HepG2 (cell line): Measurements from ENCODE around the gene CHID1. TPM values are rescaled to one million over a fixed set of nuclear protein-coding genes. Genes with fewer than 3 reads are reported as not detected.

ENCODE experiments used
- FOXM1 ChIP-seq: sonication (generic); formaldehyde crosslinking; IDR thresholded peaks from 2 replicates; pipeline ENCODE4 v1.5.0; 2020; ENCODE audit warnings: missing genetic modification reagents
- HNF4G ChIP-seq, 2 experiments: sonication (generic) in 1 of 2; formaldehyde crosslinking in 1 of 2; IDR thresholded peaks; 2 replicates each; pipeline versions ENCODE4 v1.4.0 to v1.6.1; 2011 to 2020; ENCODE audit warnings: borderline replicate concordance in 2 of 2, low read depth in 2 of 2, mild to moderate bottlenecking in 2 of 2, low read length in 1 of 2, missing genetic modification reagents in 1 of 2, moderate library complexity in 1 of 2
- SOX6 ChIP-seq, 2 experiments: fragments of 450-650 bp in 1 of 2; sonication (generic) in 1 of 2; formaldehyde crosslinking in 1 of 2; IDR thresholded peaks; 2 replicates each; pipeline versions ENCODE4 v1.4.0 to v1.6.1; 2017 to 2020; ENCODE audit warnings: antibody characterized with exemption in 1 of 2, mild to moderate bottlenecking in 1 of 2, missing genetic modification reagents in 1 of 2
- TBX2 ChIP-seq: sonication (generic); formaldehyde crosslinking; IDR thresholded peaks from 2 replicates; pipeline ENCODE4 v1.5.0; 2020; ENCODE audit warnings: missing genetic modification reagents, mild to moderate bottlenecking, borderline replicate concordance
- ZFX ChIP-seq: sonication (generic); formaldehyde crosslinking; IDR thresholded peaks from 2 replicates; pipeline ENCODE4 v1.4.0; 2020; ENCODE audit warnings: mild to moderate bottlenecking, low read depth, missing genetic modification reagents, moderate library complexity
- ZNF343 ChIP-seq: sonication (generic); formaldehyde crosslinking; IDR thresholded peaks from 2 replicates; pipeline ENCODE4 v1.4.0; 2020; ENCODE audit warnings: mild to moderate bottlenecking, missing genetic modification reagents
- ZNF790 ChIP-seq: sonication (generic); formaldehyde crosslinking; IDR thresholded peaks from 2 replicates; pipeline ENCODE4 v1.8.0; 2022; ENCODE audit warnings: missing genetic modification reagents, mild to moderate bottlenecking, borderline replicate concordance
- ZNF883 ChIP-seq: sonication (generic); formaldehyde crosslinking; IDR thresholded peaks from 2 replicates; pipeline ENCODE4 v1.5.1; 2020; ENCODE audit warnings: mild to moderate bottlenecking, missing genetic modification reagents; ENCODE audit errors: not compliant biosample characterization
- polyA plus RNA-seq, 8 experiments: library from polyadenylated mRNA; depleted of rRNA in 3 of 8; stranded (reverse) in 7 of 8; unstranded in 1 of 8; fragments of >200 nt; fragmentation: Illumina TruSeq in 4 of 8; extraction: Trizol in 4 of 8; gene quantifications; 2 replicates each; pipeline versions ENCODE4 v1.2.1 to v1.2.3, GENCODE V29; 2011 to 2016; ENCODE audit warnings: low read depth in 4 of 8, missing spikeins in 1 of 8, mixed read lengths in 1 of 8; ENCODE audit not compliant: insufficient read depth in 1 of 8
- total RNA-seq, 5 experiments: library from RNA; depleted of rRNA; stranded (reverse); fragments of >200 nt; fragmentation: Illumina TruSeq; extraction: Trizol; gene quantifications; 2 replicates each; pipeline ENCODE4 v1.2.3, GENCODE V29; 2016; ENCODE audit warnings: low read depth in 1 of 5
- TF ChIP-seq, protein P1 (sequence below): sonication (generic); formaldehyde crosslinking; IDR thresholded peaks from 2 replicates; pipeline ENCODE4 v1.5.0; 2020; ENCODE audit warnings: mild to moderate bottlenecking, missing genetic modification reagents
- TF ChIP-seq, protein P2 (sequence below): sonication (generic); formaldehyde crosslinking; IDR thresholded peaks from 2 replicates; pipeline ENCODE4 v1.5.1; 2020; ENCODE audit warnings: mild to moderate bottlenecking, missing genetic modification reagents, moderate library complexity
- TF ChIP-seq, protein P3 (sequence below): sonication (generic); formaldehyde crosslinking; IDR thresholded peaks from 2 replicates; pipeline ENCODE4 v1.4.0; 2020; ENCODE audit warnings: mild to moderate bottlenecking, missing genetic modification reagents, borderline replicate concordance
- TF ChIP-seq, protein P4 (sequence below): sonication (generic); formaldehyde crosslinking; IDR thresholded peaks from 2 replicates; pipeline ENCODE4 v1.5.1; 2020; ENCODE audit warnings: missing genetic modification reagents, mild to moderate bottlenecking, borderline replicate concordance

The CHID1 gene
- total and polyA plus RNA-seq, 2 of the 13 experiments (the other 11 are each of a cell fraction or from before 2014, with no cell fraction given), result 65.1 to 93.6 TPM

DNA sequence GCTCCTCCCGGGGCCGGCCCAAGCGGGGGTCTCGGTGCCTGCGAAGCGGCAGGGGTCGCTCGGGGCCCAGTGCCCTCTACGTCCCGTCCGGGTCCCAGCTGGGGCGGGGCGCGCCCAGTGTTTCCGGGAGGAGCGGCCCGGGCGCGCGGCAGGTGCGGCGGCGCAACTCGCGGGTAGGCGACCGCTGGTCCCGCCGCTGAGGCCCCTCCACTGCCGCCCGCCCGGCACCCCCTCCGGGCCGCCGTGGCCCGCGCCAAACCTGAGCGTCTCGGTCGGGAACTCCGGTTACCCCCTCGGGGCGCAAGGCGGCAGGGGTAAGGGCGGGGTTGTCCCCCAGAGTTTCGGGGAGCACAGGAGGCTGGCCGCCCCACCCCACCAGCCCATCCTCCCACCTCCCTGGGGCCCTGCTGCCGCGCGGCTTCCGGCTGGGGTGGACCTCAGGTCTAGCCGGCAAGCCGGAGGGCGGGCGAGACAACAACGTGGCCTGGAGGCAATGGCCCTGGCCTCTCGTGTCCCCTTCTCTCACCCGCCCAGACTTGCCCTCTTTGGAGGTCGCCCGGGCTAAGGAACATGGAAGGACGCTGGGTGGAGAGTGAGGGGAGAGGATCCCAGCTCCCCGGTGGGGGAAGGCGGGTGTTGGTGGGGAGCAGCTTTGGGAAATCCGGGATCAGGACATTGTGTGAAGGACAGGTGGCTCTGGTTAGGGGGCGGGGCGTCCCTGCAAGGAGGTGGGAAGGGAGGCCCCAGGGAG is 83.3 kb downstream of the CHID1 start (continued):
- TF ChIP-seq, protein P1, sequence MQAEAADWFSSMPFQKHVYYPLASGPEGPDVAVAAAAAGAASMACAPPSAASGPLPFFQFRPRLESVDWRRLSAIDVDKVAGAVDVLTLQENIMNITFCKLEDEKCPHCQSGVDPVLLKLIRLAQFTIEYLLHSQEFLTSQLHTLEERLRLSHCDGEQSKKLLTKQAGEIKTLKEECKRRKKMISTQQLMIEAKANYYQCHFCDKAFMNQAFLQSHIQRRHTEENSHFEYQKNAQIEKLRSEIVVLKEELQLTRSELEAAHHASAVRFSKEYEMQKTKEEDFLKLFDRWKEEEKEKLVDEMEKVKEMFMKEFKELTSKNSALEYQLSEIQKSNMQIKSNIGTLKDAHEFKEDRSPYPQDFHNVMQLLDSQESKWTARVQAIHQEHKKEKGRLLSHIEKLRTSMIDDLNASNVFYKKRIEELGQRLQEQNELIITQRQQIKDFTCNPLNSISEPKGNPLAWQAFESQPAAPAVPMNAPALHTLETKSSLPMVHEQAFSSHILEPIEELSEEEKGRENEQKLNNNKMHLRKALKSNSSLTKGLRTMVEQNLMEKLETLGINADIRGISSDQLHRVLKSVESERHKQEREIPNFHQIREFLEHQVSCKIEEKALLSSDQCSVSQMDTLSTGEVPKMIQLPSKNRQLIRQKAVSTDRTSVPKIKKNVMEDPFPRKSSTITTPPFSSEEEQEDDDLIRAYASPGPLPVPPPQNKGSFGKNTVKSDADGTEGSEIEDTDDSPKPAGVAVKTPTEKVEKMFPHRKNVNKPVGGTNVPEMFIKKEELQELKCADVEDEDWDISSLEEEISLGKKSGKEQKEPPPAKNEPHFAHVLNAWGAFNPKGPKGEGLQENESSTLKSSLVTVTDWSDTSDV (CRISPR knock-in tag), result peak; percentile 74; the same call in 1 of the 2 replicates
- TF ChIP-seq SOX6 (IDR thresholded peaks at IDR 0.05), result no peak
- no peak; the same call in 1 of the 2 replicates for TF ChIP-seq SOX6 (CRISPR knock-in tag; IDR thresholded peaks at IDR 0.05)
- TF ChIP-seq ZNF343, result peak; percentile 76; the same call in 1 of the 2 replicates
- TF ChIP-seq HNF4G (IDR thresholded peaks at IDR 0.05; ENCODE audit: borderline replicate concordance, low read depth, low read length), result no peak
- no peak for TF ChIP-seq HNF4G (CRISPR knock-in tag; IDR thresholded peaks at IDR 0.05; ENCODE audit: borderline replicate concordance, low read depth)
- TF ChIP-seq FOXM1 (CRISPR knock-in tag), result no peak
- TF ChIP-seq ZNF883, result no peak
- TF ChIP-seq ZNF790, result no peak
- TF ChIP-seq, protein P2, sequence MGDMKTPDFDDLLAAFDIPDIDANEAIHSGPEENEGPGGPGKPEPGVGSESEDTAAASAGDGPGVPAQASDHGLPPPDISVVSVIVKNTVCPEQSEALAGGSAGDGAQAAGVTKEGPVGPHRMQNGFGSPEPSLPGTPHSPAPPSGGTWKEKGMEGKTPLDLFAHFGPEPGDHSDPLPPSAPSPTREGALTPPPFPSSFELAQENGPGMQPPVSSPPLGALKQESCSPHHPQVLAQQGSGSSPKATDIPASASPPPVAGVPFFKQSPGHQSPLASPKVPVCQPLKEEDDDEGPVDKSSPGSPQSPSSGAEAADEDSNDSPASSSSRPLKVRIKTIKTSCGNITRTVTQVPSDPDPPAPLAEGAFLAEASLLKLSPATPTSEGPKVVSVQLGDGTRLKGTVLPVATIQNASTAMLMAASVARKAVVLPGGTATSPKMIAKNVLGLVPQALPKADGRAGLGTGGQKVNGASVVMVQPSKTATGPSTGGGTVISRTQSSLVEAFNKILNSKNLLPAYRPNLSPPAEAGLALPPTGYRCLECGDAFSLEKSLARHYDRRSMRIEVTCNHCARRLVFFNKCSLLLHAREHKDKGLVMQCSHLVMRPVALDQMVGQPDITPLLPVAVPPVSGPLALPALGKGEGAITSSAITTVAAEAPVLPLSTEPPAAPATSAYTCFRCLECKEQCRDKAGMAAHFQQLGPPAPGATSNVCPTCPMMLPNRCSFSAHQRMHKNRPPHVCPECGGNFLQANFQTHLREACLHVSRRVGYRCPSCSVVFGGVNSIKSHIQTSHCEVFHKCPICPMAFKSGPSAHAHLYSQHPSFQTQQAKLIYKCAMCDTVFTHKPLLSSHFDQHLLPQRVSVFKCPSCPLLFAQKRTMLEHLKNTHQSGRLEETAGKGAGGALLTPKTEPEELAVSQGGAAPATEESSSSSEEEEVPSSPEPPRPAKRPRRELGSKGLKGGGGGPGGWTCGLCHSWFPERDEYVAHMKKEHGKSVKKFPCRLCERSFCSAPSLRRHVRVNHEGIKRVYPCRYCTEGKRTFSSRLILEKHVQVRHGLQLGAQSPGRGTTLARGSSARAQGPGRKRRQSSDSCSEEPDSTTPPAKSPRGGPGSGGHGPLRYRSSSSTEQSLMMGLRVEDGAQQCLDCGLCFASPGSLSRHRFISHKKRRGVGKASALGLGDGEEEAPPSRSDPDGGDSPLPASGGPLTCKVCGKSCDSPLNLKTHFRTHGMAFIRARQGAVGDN, result peak; percentile 96
- TF ChIP-seq, protein P3, sequence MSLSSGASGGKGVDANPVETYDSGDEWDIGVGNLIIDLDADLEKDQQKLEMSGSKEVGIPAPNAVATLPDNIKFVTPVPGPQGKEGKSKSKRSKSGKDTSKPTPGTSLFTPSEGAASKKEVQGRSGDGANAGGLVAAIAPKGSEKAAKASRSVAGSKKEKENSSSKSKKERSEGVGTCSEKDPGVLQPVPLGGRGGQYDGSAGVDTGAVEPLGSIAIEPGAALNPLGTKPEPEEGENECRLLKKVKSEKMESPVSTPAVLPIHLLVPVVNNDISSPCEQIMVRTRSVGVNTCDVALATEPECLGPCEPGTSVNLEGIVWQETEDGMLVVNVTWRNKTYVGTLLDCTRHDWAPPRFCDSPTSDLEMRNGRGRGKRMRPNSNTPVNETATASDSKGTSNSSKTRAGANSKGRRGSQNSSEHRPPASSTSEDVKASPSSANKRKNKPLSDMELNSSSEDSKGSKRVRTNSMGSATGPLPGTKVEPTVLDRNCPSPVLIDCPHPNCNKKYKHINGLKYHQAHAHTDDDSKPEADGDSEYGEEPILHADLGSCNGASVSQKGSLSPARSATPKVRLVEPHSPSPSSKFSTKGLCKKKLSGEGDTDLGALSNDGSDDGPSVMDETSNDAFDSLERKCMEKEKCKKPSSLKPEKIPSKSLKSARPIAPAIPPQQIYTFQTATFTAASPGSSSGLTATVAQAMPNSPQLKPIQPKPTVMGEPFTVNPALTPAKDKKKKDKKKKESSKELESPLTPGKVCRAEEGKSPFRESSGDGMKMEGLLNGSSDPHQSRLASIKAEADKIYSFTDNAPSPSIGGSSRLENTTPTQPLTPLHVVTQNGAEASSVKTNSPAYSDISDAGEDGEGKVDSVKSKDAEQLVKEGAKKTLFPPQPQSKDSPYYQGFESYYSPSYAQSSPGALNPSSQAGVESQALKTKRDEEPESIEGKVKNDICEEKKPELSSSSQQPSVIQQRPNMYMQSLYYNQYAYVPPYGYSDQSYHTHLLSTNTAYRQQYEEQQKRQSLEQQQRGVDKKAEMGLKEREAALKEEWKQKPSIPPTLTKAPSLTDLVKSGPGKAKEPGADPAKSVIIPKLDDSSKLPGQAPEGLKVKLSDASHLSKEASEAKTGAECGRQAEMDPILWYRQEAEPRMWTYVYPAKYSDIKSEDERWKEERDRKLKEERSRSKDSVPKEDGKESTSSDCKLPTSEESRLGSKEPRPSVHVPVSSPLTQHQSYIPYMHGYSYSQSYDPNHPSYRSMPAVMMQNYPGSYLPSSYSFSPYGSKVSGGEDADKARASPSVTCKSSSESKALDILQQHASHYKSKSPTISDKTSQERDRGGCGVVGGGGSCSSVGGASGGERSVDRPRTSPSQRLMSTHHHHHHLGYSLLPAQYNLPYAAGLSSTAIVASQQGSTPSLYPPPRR (CRISPR knock-in tag), result peak; percentile 38; the same call in 1 of the 2 replicates
- TF ChIP-seq TBX2 (CRISPR knock-in tag), result peak; percentile 47; the same call in 1 of the 2 replicates
- peak; percentile 90 for TF ChIP-seq ZFX
- TF ChIP-seq, protein P4, sequence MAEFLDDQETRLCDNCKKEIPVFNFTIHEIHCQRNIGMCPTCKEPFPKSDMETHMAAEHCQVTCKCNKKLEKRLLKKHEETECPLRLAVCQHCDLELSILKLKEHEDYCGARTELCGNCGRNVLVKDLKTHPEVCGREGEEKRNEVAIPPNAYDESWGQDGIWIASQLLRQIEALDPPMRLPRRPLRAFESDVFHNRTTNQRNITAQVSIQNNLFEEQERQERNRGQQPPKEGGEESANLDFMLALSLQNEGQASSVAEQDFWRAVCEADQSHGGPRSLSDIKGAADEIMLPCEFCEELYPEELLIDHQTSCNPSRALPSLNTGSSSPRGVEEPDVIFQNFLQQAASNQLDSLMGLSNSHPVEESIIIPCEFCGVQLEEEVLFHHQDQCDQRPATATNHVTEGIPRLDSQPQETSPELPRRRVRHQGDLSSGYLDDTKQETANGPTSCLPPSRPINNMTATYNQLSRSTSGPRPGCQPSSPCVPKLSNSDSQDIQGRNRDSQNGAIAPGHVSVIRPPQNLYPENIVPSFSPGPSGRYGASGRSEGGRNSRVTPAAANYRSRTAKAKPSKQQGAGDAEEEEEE (CRISPR knock-in tag), result peak; percentile 68; the same call in 1 of the 2 replicates
